Glutamatergic neuron (in vitro differentiated cells): ENCODE measurements around the gene TCERG1L. TPM values are rescaled to one million over a fixed set of nuclear protein-coding genes. Genes with fewer than 3 reads are reported as not detected.

Source experiments
- DNase-seq: peaks from one replicate; pipeline ENCODE4 v3.0.0; 2022
- H3K27ac Mint-ChIP-seq: one replicate; pipeline ENCODE4 v1.8.0; 2020; ENCODE audit warnings: mild to moderate bottlenecking, mixed read lengths, inconsistent platforms; ENCODE audit not compliant: unreplicated experiment
- H3K27me3 Mint-ChIP-seq: one replicate; pipeline ENCODE4 v1.8.0; 2020; ENCODE audit warnings: mild to moderate bottlenecking, moderate library complexity, mixed read lengths, inconsistent platforms; ENCODE audit not compliant: unreplicated experiment
- H3K36me3 Mint-ChIP-seq: one replicate; pipeline ENCODE4 v1.8.0; 2020; ENCODE audit warnings: mild to moderate bottlenecking, mixed read lengths, inconsistent platforms; ENCODE audit not compliant: unreplicated experiment
- H3K4me1 Mint-ChIP-seq: one replicate; pipeline ENCODE4 v1.8.0; 2020; ENCODE audit warnings: mild to moderate bottlenecking, low read depth, mixed read lengths, inconsistent platforms; ENCODE audit not compliant: unreplicated experiment
- H3K4me3 Mint-ChIP-seq: one replicate; pipeline ENCODE4 v1.8.0; 2020; ENCODE audit warnings: mild to moderate bottlenecking, mixed read lengths, inconsistent platforms; ENCODE audit not compliant: unreplicated experiment
- H3K9me3 Mint-ChIP-seq: one replicate; pipeline ENCODE4 v1.8.0; 2020; ENCODE audit warnings: mild to moderate bottlenecking, moderate library complexity, mixed read lengths, inconsistent platforms; ENCODE audit not compliant: unreplicated experiment
- CTCF ChIP-seq: fragments of 200-600 bp; sonication (generic); IDR thresholded peaks from one replicate; pipeline ENCODE4 v1.5.0; 2021; ENCODE audit not compliant: partially characterized antibody, unreplicated experiment
- total RNA-seq: library from RNA; stranded (reverse); fragmentation: NEBNext Ultra II Directional; extraction: Animal tissue kit (Norgen Biotek cat#: 25700); gene quantifications from one replicate; pipeline ENCODE4 v1.2.1, GENCODE V29; 2021; ENCODE audit not compliant: unreplicated experiment

Gene TCERG1L
- total RNA-seq, 1 donor from 2014 or later, result 2.2 TPM

- DNase-seq, result no peak
- H3K9me3 Mint-ChIP-seq, result peaks cover 3% of the 10 kb centered on the region
- peaks cover 1% of the 10 kb centered on the region for H3K27me3 Mint-ChIP-seq
- no peaks in the 10 kb centered on the region for H3K4me1 Mint-ChIP-seq
- no peak for TF ChIP-seq CTCF
- peaks cover 7% of the 10 kb centered on the region for H3K36me3 Mint-ChIP-seq
- H3K27ac Mint-ChIP-seq, result no peak overlapping the region
- H3K4me3 Mint-ChIP-seq, result no peak overlapping the region
Observed at GRCh38 chr10:131196176-131196885, 115.2 kb downstream of the TCERG1L start.

- no peak overlapping the region for H3K27ac Mint-ChIP-seq
- no peak overlapping the region for H3K4me3 Mint-ChIP-seq
- TF ChIP-seq CTCF, result no peak
- no peak for DNase-seq
- peaks cover 1% of the 10 kb centered on the region for H3K27me3 Mint-ChIP-seq
- peaks cover 3% of the 10 kb centered on the region for H3K9me3 Mint-ChIP-seq
- peaks cover 7% of the 10 kb centered on the region for H3K36me3 Mint-ChIP-seq
- no peaks in the 10 kb centered on the region for H3K4me1 Mint-ChIP-seq
Observed at GRCh38 chr10:131195558-131196159, 115.9 kb downstream of the TCERG1L start.

- no peaks in the 10 kb centered on the region for H3K4me1 Mint-ChIP-seq
- H3K27me3 Mint-ChIP-seq, result peaks cover 1% of the 10 kb centered on the region
- H3K9me3 Mint-ChIP-seq, result peaks cover 3% of the 10 kb centered on the region
- TF ChIP-seq CTCF, result no peak
- no peak overlapping the region for H3K27ac Mint-ChIP-seq
- H3K4me3 Mint-ChIP-seq, result no peak overlapping the region
- DNase-seq, result no peak
- peaks cover 7% of the 10 kb centered on the region for H3K36me3 Mint-ChIP-seq
Observed at GRCh38 chr10:131195116-131195515, 116.4 kb downstream of the TCERG1L start.

- peaks cover 3% of the 10 kb centered on the region for H3K9me3 Mint-ChIP-seq
- TF ChIP-seq CTCF, result no peak
- peaks cover 7% of the 10 kb centered on the region for H3K36me3 Mint-ChIP-seq
- no peak overlapping the region for H3K4me3 Mint-ChIP-seq
- DNase-seq, result no peak
- H3K4me1 Mint-ChIP-seq, result no peaks in the 10 kb centered on the region
- H3K27me3 Mint-ChIP-seq, result peaks cover 1% of the 10 kb centered on the region
- H3K27ac Mint-ChIP-seq, result no peak overlapping the region
Observed at GRCh38 chr10:131193923-131194322, 117.6 kb downstream of the TCERG1L start.

- H3K36me3 Mint-ChIP-seq, result peaks cover 14% of the 10 kb centered on the region
- TF ChIP-seq CTCF, result no peak
Observed at GRCh38 chr10:131188494-131188893, 123.0 kb downstream of the TCERG1L start.

More at GRCh38 chr10:131188494-131188893, 123.0 kb downstream of the TCERG1L start:
- no peak overlapping the region for H3K4me3 Mint-ChIP-seq
- no peak overlapping the region for H3K27ac Mint-ChIP-seq
- H3K27me3 Mint-ChIP-seq, result peaks cover 1% of the 10 kb centered on the region
- no peak for DNase-seq
- H3K9me3 Mint-ChIP-seq, result peaks cover 2% of the 10 kb centered on the region
- no peaks in the 10 kb centered on the region for H3K4me1 Mint-ChIP-seq
